ENCODE results near the gene ASPSCR1. TPM values are rescaled to one million over a fixed set of nuclear protein-coding genes. Genes with fewer than 3 reads are reported as not detected.

Gene ASPSCR1
- total RNA-seq, 2 experiments from 2014 or later, result 77.8 to 89.1 TPM

DNA sequence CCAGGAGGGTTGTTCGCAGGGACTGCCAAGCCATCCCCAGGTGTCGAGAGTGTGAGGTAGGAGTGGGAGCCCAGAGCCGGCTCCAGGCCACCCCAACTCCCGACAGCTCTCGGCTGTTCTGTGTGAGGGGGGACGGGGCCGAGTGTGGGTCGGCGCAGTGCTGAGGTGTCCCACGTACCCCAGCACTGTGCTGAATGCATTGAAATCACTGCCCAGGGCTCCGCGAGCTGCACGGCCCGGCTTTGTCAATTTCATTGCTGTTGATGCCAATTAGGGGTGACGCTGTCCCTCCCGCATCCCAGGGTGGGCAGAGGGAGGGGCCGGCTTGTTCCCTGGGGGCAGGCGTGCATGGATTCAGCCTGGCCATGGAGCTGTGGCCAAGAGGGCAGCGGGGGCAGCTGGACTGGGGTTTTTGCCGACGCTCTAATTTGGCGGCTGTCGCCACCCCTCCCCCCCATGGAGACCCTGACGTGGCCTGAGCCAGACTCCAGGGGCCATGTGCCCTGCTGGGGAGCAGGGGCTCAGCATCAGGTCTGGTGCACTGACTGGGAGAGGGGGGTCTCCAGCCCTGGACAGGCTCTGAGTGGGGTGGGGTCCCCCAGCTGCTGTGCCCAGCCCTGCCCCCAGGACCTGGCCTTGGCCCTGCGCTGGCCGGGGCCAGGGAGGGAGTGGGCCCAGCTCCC, 31.0 kb downstream of the ASPSCR1 start:
- intact Hi-C loops (cut with micrococcal nuclease; ENCODE audit: unreplicated experiment), result no loop called here
- DNase-seq (ENCODE audit: low spot score), result no peak
- TF ChIP-seq, protein P1, sequence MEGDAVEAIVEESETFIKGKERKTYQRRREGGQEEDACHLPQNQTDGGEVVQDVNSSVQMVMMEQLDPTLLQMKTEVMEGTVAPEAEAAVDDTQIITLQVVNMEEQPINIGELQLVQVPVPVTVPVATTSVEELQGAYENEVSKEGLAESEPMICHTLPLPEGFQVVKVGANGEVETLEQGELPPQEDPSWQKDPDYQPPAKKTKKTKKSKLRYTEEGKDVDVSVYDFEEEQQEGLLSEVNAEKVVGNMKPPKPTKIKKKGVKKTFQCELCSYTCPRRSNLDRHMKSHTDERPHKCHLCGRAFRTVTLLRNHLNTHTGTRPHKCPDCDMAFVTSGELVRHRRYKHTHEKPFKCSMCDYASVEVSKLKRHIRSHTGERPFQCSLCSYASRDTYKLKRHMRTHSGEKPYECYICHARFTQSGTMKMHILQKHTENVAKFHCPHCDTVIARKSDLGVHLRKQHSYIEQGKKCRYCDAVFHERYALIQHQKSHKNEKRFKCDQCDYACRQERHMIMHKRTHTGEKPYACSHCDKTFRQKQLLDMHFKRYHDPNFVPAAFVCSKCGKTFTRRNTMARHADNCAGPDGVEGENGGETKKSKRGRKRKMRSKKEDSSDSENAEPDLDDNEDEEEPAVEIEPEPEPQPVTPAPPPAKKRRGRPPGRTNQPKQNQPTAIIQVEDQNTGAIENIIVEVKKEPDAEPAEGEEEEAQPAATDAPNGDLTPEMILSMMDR (conservative IDR thresholded peaks at IDR 0.05; ENCODE audit: low read length), result no peak
- no peak for TF ChIP-seq EZH2phosphoT487 (IDR thresholded peaks at IDR 0.05; ENCODE audit: borderline replicate concordance, low read depth, low read length)

DNA sequence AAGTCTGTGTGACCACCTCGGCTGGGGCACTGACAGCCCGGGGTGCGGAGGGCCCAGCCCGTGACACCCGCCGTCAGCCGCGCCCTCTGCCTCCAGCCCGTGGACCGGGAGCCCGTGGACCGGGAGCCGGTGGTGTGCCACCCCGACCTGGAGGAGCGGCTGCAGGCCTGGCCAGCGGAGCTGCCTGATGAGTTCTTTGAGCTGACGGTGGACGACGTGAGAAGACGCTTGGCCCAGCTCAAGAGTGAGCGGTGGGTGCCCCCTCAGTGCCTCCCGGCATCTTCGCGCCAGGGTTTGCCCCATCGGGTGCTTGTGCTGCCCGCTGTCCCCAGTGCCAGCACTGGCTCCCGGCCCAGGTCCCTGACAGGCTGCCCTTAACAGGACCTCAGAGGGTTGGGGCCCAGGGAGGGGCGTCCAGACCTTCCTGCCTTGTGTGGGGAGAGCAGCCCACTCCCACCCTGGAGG, 31.5 kb downstream of the ASPSCR1 start:
- no peaks in the 10 kb centered on the region for H3K36me3 ChIP-seq (ENCODE audit: insufficient read depth, low read length)
- no peaks in the 10 kb centered on the region for H3K9me2 ChIP-seq (ENCODE audit: insufficient read depth, low read length)
- BruUV-seq (replicated peaks), result no TSS peak
- ChIA-PET CTCF (ENCODE audit: unreplicated experiment) (no interaction called here), POLR2A (no interaction called here)
- DNase-seq (ENCODE audit: low spot score), result no peak
- H2AFZ ChIP-seq (ENCODE audit: low read length), result no peak overlapping the region
- no peak for TF ChIP-seq EZH2phosphoT487 (IDR thresholded peaks at IDR 0.05; ENCODE audit: borderline replicate concordance, low read depth, low read length)
- TF ChIP-seq, protein P1 (conservative IDR thresholded peaks at IDR 0.05; ENCODE audit: low read length), result no peak
- H3K79me2 ChIP-seq (ENCODE audit: insufficient read depth, low read depth, low read length), result no peaks in the 10 kb centered on the region
- no peak overlapping the region for H3K4me2 ChIP-seq (ENCODE audit: low read length)
- no peak overlapping the region for H3K4me3 ChIP-seq (ENCODE audit: low read depth, low read length, poor library complexity, severe bottlenecking)
- intact Hi-C loops (cut with micrococcal nuclease; ENCODE audit: unreplicated experiment), result no loop called here
- no peaks in the 10 kb centered on the region for H3K4me1 ChIP-seq (ENCODE audit: insufficient read depth, low read length, poor library complexity, severe bottlenecking)
- no peaks in the 10 kb centered on the region for H4K20me1 ChIP-seq (ENCODE audit: insufficient read depth, low read length)
- no peaks in the 10 kb centered on the region for H3K9me3 ChIP-seq (ENCODE audit: low read length)
- H3K27ac ChIP-seq (ENCODE audit: low read depth, low read length, poor library complexity, severe bottlenecking), result no peak overlapping the region

More for the DNA sequence above, 31.0 kb downstream of the ASPSCR1 start:
- Histone ChIP-seq H3K9me2 (ENCODE audit: insufficient read depth, low read length) (no peaks in the 10 kb centered on the region), H4K20me1 (ENCODE audit: insufficient read depth, low read length) (no peaks in the 10 kb centered on the region), H3K79me2 (ENCODE audit: insufficient read depth, low read depth, low read length) (no peaks in the 10 kb centered on the region), H3K9me3 (ENCODE audit: low read length) (no peaks in the 10 kb centered on the region), H3K36me3 (ENCODE audit: insufficient read depth, low read length) (no peaks in the 10 kb centered on the region), H3K4me1 (ENCODE audit: insufficient read depth, low read length, poor library complexity, severe bottlenecking) (no peaks in the 10 kb centered on the region), H2AFZ (ENCODE audit: low read length) (no peak overlapping the region), H3K4me2 (ENCODE audit: low read length) (no peak overlapping the region), H3K4me3 (ENCODE audit: low read depth, low read length, poor library complexity, severe bottlenecking) (no peak overlapping the region), H3K27ac (ENCODE audit: low read depth, low read length, poor library complexity, severe bottlenecking) (no peak overlapping the region)
- ChIA-PET CTCF (ENCODE audit: unreplicated experiment) (no interaction called here), POLR2A (no interaction called here)
- BruUV-seq (replicated peaks), result no TSS peak

DNA sequence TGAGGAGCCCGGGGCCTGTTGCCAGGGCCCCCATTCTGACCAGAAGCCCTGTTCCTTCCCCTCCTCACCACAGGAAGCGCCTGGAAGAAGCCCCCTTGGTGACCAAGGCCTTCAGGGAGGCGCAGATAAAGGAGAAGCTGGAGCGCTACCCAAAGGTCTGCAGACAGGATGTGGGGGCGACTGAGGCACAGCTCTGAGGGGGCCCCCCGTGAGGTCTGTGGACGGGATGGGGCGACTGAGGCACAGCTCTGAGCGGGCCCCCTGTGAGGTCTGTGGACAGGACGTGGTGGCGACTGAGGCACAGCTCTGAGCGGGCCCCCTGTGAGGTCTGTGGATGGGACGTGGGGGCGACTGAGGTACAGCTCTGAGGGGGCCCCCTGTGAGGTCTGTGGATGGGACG, 32.0 kb downstream of the ASPSCR1 start:
- no peaks in the 10 kb centered on the region for H3K4me1 ChIP-seq (ENCODE audit: insufficient read depth, low read length, poor library complexity, severe bottlenecking)
- no peak overlapping the region for H2AFZ ChIP-seq (ENCODE audit: low read length)
- no peaks in the 10 kb centered on the region for H3K79me2 ChIP-seq (ENCODE audit: insufficient read depth, low read depth, low read length)
- no TSS peak for BruUV-seq (replicated peaks)
- no peak overlapping the region for H3K27ac ChIP-seq (ENCODE audit: low read depth, low read length, poor library complexity, severe bottlenecking)
- TF ChIP-seq, protein P1 (conservative IDR thresholded peaks at IDR 0.05; ENCODE audit: low read length), result no peak
- TF ChIP-seq EZH2phosphoT487 (IDR thresholded peaks at IDR 0.05; ENCODE audit: borderline replicate concordance, low read depth, low read length), result no peak
- POLR2A ChIA-PET, result interaction anchor here (0.6 kb wide), 1 partner anchor 67 kb away, joined by 5 read pairs; no protein-coding TSS in a partner anchor
- DNase-seq (ENCODE audit: low spot score), result no peak
- CTCF ChIA-PET (ENCODE audit: unreplicated experiment), result no interaction called here
- no peaks in the 10 kb centered on the region for H3K9me3 ChIP-seq (ENCODE audit: low read length)
- H3K36me3 ChIP-seq (ENCODE audit: insufficient read depth, low read length), result no peaks in the 10 kb centered on the region
- no peaks in the 10 kb centered on the region for H3K9me2 ChIP-seq (ENCODE audit: insufficient read depth, low read length)
- no peak overlapping the region for H3K4me2 ChIP-seq (ENCODE audit: low read length)
- intact Hi-C loops (cut with micrococcal nuclease; ENCODE audit: unreplicated experiment), result no loop called here
- H4K20me1 ChIP-seq (ENCODE audit: insufficient read depth, low read length), result no peaks in the 10 kb centered on the region
- no peak overlapping the region for H3K4me3 ChIP-seq (ENCODE audit: low read depth, low read length, poor library complexity, severe bottlenecking)
